ENCODE measurements around the gene GABBR2.

- TF ChIP-seq CTCF (IDR thresholded peaks at IDR 0.05) (no peak), POLR2A (IDR thresholded peaks at IDR 0.05) (no peak)
These were observed 158.4 kb downstream of the GABBR2 start for GRCh38 chr9:98550206-98550820.

Measured in uterus (tissue), 2 donors.